PC-9 (cell line): Measurements from ENCODE around the gene ZIC5.

Source experiments
- CTCF ChIP-seq: fragments of 200-600 bp; sonication (generic); conservative IDR thresholded peaks from 2 replicates; pipeline ENCODE4 v1.6.1; 2017; ENCODE audit warnings: mixed run types, antibody characterized with exemption, mild to moderate bottlenecking, moderate library complexity
- EZH2 ChIP-seq: fragments of 200-600 bp; sonication (generic); IDR thresholded peaks from 2 replicates; pipeline ENCODE4 v1.8.0; 2017; ENCODE audit warnings: antibody characterized with exemption, low read depth

- TF ChIP-seq CTCF: no peak
- TF ChIP-seq EZH2: no peak
These were observed 26.2 kb upstream of the ZIC5 start for GRCh38 chr13:99997702-99998214.
